Mesenteric fat pad (tissue), 1 donor: ENCODE measurements around the gene PC. TPM values are rescaled to one million over a fixed set of nuclear protein-coding genes. Genes with fewer than 3 reads are reported as not detected.
A peak's percentile ranks its signal among the peaks of the same experiment; 100 is the strongest.

Experiments used
- DNase-seq: peaks from one replicate; pipeline ENCODE4 v3.0.0-alpha.2; 2020; ENCODE audit warnings: low spot score
- total RNA-seq: library from RNA; stranded (reverse); fragmentation: NEBNext Ultra II Directional; extraction: Animal tissue kit (Norgen Biotek cat#: 25700); gene quantifications from one replicate; pipeline ENCODE4 v1.2.1, GENCODE V29; 2021
- donor health status: DM: yes; HTN: yes; CAD: no.

PC gene
- total RNA-seq, 1 donor from 2014 or later, result 220 TPM

- no peak for DNase-seq
Observed at GRCh38 chr11:66857234-66857926, 100.8 kb downstream of the PC start.

- no peak for DNase-seq
Observed at GRCh38 chr11:66856496-66857233, 101.5 kb downstream of the PC start, which contains the start of gene LRFN4. TSS of gene LRFN4 (plus strand) at chr11:66857064. CDS start at chr11:66857745, 681 bp downstream.

- peak; percentile 98 for DNase-seq
Observed at GRCh38 chr11:66855574-66856495, 102.3 kb downstream of the PC start.

GRCh38 chr11:66854729-66855211 is 103.4 kb downstream of the PC start:
- DNase-seq, result no peak

- DNase-seq, result no peak
Observed at GRCh38 chr11:66854231-66854661, 103.9 kb downstream of the PC start.

- DNase-seq, result no peak
Observed at GRCh38 chr11:66853242-66854229, 104.6 kb downstream of the PC start.

- DNase-seq, result no peak
Observed at GRCh38 chr11:66852466-66853241, 105.5 kb downstream of the PC start.

- no peak for DNase-seq
Observed at GRCh38 chr11:66851698-66852465, 106.3 kb downstream of the PC start.

GRCh38 chr11:66851239-66851596 is 107.0 kb downstream of the PC start:
- DNase-seq, result no peak

GRCh38 chr11:66850588-66851238 is 107.5 kb downstream of the PC start:
- DNase-seq, result no peak

GRCh38 chr11:66850235-66850587 is 108.0 kb downstream of the PC start:
- no peak for DNase-seq

- no peak for DNase-seq
Observed at GRCh38 chr11:66849501-66850234, 108.5 kb downstream of the PC start.

- peak; percentile 83 for DNase-seq
Observed at GRCh38 chr11:66848671-66849500, 109.3 kb downstream of the PC start.

- no peak for DNase-seq
Observed at GRCh38 chr11:66847461-66848232, 110.5 kb downstream of the PC start.

- peak; percentile 68 for DNase-seq
Observed at GRCh38 chr11:66846671-66847091, 111.5 kb downstream of the PC start.

- peak; percentile 69 for DNase-seq
Observed at GRCh38 chr11:66845876-66846212, 112.3 kb downstream of the PC start.
